OCI-LY7 (cell line): Measurements from ENCODE around the gene SNAP29.

Source experiments
- EZH2phosphoT487 ChIP-seq: fragments of 200-600 bp; sonication (generic); IDR thresholded peaks from 2 replicates; pipeline ENCODE4 v1.6.1; 2018; ENCODE audit warnings: low read depth, borderline replicate concordance, mild to moderate bottlenecking, mixed run types, antibody characterized with exemption, low read length, moderate library complexity, mixed read lengths
- TF ChIP-seq, protein P1 (sequence below): fragments of 200-600 bp; sonication (generic); conservative IDR thresholded peaks from 2 replicates; pipeline ENCODE4 v1.5.1; 2014; ENCODE audit warnings: mild to moderate bottlenecking, antibody characterized with exemption, low read length, moderate library complexity, mixed read lengths

DNA sequence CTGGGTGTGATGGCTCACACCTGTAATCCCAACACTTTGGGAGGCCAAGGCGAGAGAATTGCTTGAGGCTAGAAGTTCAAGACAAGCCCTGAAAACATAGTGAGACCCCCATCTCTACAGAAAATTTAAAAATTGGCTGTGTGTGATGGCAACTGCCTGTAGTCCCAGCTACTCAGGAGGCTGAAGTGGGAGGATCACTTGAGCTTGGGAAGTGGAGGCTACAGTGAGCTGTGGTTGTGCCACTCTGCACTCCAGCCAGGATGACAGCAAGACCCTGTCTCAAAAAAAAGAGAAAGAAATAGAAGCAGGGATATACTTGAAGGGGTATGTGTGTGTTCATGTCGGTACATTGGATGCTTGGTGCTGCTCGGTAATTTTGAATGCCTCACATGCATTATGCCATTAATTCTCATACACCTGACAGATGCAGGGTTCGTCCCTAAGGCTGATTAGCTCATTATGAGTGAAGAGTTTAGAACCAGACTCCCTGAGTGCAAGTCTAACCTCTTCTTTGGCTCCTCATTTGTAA, 72.4 kb downstream of the SNAP29 start:
- TF ChIP-seq, protein P1, sequence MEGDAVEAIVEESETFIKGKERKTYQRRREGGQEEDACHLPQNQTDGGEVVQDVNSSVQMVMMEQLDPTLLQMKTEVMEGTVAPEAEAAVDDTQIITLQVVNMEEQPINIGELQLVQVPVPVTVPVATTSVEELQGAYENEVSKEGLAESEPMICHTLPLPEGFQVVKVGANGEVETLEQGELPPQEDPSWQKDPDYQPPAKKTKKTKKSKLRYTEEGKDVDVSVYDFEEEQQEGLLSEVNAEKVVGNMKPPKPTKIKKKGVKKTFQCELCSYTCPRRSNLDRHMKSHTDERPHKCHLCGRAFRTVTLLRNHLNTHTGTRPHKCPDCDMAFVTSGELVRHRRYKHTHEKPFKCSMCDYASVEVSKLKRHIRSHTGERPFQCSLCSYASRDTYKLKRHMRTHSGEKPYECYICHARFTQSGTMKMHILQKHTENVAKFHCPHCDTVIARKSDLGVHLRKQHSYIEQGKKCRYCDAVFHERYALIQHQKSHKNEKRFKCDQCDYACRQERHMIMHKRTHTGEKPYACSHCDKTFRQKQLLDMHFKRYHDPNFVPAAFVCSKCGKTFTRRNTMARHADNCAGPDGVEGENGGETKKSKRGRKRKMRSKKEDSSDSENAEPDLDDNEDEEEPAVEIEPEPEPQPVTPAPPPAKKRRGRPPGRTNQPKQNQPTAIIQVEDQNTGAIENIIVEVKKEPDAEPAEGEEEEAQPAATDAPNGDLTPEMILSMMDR: no peak
- TF ChIP-seq EZH2phosphoT487: no peak
